Adrenal gland (tissue), 5 donors: ENCODE results near the gene GNAO1.

ENCODE experiments used
- CTCF ChIP-seq, 6 experiments: fragments of 450-650 bp in 4 of 6; fragments of 200-600 bp in 2 of 6; sonication (generic) in 1 of 6; IDR thresholded peaks; 1 replicate in 5 of 6; 2 replicates in 1 of 6; pipeline versions ENCODE4 v1.5.1 to v1.8.0; 2016 to 2021; ENCODE audit warnings: antibody characterized with exemption in 6 of 6, mild to moderate bottlenecking in 2 of 6, moderate library complexity in 1 of 6
- POLR2A ChIP-seq, 2 donors: fragments of 450-650 bp; IDR thresholded peaks; one replicate each; pipeline ENCODE4 v1.6.1; 2017; ENCODE audit warnings: antibody characterized with exemption in 2 of 2, mild to moderate bottlenecking in 2 of 2, moderate library complexity in 1 of 2
- donor health status: DM: no; HTN: no; CAD: no.

GRCh38 chr16:56145369-56145768 is 45.9 kb upstream of the GNAO1 start:
- TF ChIP-seq CTCF (IDR thresholded peaks at IDR 0.05) (no peak), POLR2A (IDR thresholded peaks at IDR 0.05) (no peak)
